ENCODE results near the gene PABPC3. TPM values are rescaled to one million over a fixed set of nuclear protein-coding genes. Genes with fewer than 3 reads are reported as not detected.

The PABPC3 gene
- total and polyA plus RNA-seq, 2 of the 4 experiments (the other 2 are of a cell fraction): 0.15 to 0.18 TPM

- 67% methylated on average over 10 of the region's 26 CpGs; no CpG with 5 or more reads in 1 of the 2 experiments for WGBS, 2 experiments (ENCODE audit: extremely low coverage in 2 of 2, insufficient read length in 1 of 2)
- Histone ChIP-seq H3K9ac (ENCODE audit: low read depth, low read length) (no peak overlapping the region), H3K9me1 (ENCODE audit: insufficient read depth, low read length) (no peaks in the 10 kb centered on the region), H3K4me2 (ENCODE audit: low read depth, low read length) (no peak overlapping the region), H3K4me3 (ENCODE audit: insufficient read depth, low read depth, low read length) (no peak overlapping the region), H4K20me1 (ENCODE audit: insufficient read depth, low read length) (no peaks in the 10 kb centered on the region), H3K4me1 (ENCODE audit: control insufficient read depth, insufficient read depth, low read length) (no peaks in the 10 kb centered on the region), H3K27ac (ENCODE audit: insufficient read depth, low read length) (no peak overlapping the region), H2BK20ac (ENCODE audit: low read depth, low read length) (no peak overlapping the region), H3K79me1 (ENCODE audit: low read depth in 1 of 2, low read length in 2 of 2) (no peaks in the 10 kb centered on the region), H3K27me3 (ENCODE audit: control insufficient read depth, insufficient read depth, low read length) (no peaks in the 10 kb centered on the region), H3K18ac (ENCODE audit: low read depth, low read length) (no peak overlapping the region), H4K5ac (ENCODE audit: low read depth, low read length) (no peak overlapping the region), H3K23ac (ENCODE audit: low read depth, low read length) (no peak overlapping the region), H2AFZ (replicated peaks; ENCODE audit: low read length, poor library complexity) (no peak overlapping the region), H3K36me3 (ENCODE audit: control insufficient read depth, insufficient read depth, low read length) (no peaks in the 10 kb centered on the region), H3K4ac (ENCODE audit: low read depth, low read length) (no peak overlapping the region), H2AK9ac (replicated peaks; ENCODE audit: low read depth, low read length, poor library complexity) (no peak overlapping the region), H3K9me3 (ENCODE audit: control insufficient read depth, insufficient read depth, low read length) (no peaks in the 10 kb centered on the region), H3K56ac (ENCODE audit: extremely low read depth, insufficient read depth, low read length) (no peak overlapping the region), H4K91ac (ENCODE audit: insufficient read depth, low read depth, low read length) (no peak overlapping the region), H2BK5ac (ENCODE audit: low read depth, low read length, poor library complexity, severe bottlenecking) (no peak overlapping the region), H3K14ac (replicated peaks; ENCODE audit: low read depth, low read length) (no peak overlapping the region), H2BK15ac (ENCODE audit: low read depth, low read length) (no peak overlapping the region), H2AK5ac (ENCODE audit: low read depth, low read length) (no peak overlapping the region), H4K8ac (ENCODE audit: low read depth in 2 of 2, low read length in 2 of 2) (no peak overlapping the region), H2BK120ac (ENCODE audit: low read depth, low read length) (no peak overlapping the region)
- ChIA-PET CTCF (no interaction called here), POLR2A (ENCODE audit: unreplicated experiment) (no interaction called here)
- intact Hi-C loops (cut with micrococcal nuclease) (no loop called here), in situ Hi-C loops (cut with MboI; ENCODE audit: low sequenced_read_pairs) (no loop called here), dilution Hi-C loops (cut with HindIII; ENCODE audit: low sequenced_read_pairs, unreplicated experiment) (no loop called here)
- ATAC-seq (ENCODE audit: low read depth) (no peak), DNase-seq (no peak)
- BruUV-seq (replicated peaks): no TSS peak
- TF ChIP-seq NFE2L2 (IDR thresholded peaks at IDR 0.05; ENCODE audit: low read depth, low read length) (no peak), RFX5 (IDR thresholded peaks at IDR 0.05; ENCODE audit: low read depth, low read length) (no peak), FOS (IDR thresholded peaks at IDR 0.05; ENCODE audit: low read depth, low read length) (no peak), ELK1 (IDR thresholded peaks at IDR 0.05; ENCODE audit: borderline replicate concordance, low read depth, low read length) (no peak), SMC3 (IDR thresholded peaks at IDR 0.05; ENCODE audit: low read depth, low read length) (no peak), MAFK (IDR thresholded peaks at IDR 0.05; ENCODE audit: low read depth, low read length) (no peak), POLR2A (IDR thresholded peaks at IDR 0.05; ENCODE audit: low read depth, low read length) (no peak), MAZ (IDR thresholded peaks at IDR 0.05; ENCODE audit: borderline replicate concordance, low read depth, low read length) (no peak), MXI1 (IDR thresholded peaks at IDR 0.05; ENCODE audit: borderline replicate concordance, low read depth, low read length) (no peak), BHLHE40 (IDR thresholded peaks at IDR 0.05; ENCODE audit: low read depth, low read length) (no peak), CEBPB (IDR thresholded peaks at IDR 0.05; ENCODE audit: low read depth, low read length) (no peak), RCOR1 (IDR thresholded peaks at IDR 0.05; ENCODE audit: insufficient replicate concordance, low read length) (no peak), CHD1 (IDR thresholded peaks at IDR 0.05; ENCODE audit: low read depth, low read length) (no peak), RAD21 (IDR thresholded peaks at IDR 0.05; ENCODE audit: low read length) (no peak)
- TF ChIP-seq, protein P1, sequence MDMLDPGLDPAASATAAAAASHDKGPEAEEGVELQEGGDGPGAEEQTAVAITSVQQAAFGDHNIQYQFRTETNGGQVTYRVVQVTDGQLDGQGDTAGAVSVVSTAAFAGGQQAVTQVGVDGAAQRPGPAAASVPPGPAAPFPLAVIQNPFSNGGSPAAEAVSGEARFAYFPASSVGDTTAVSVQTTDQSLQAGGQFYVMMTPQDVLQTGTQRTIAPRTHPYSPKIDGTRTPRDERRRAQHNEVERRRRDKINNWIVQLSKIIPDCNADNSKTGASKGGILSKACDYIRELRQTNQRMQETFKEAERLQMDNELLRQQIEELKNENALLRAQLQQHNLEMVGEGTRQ (IDR thresholded peaks at IDR 0.05; ENCODE audit: low read depth, low read length): no peak
- TF ChIP-seq, protein P2, sequence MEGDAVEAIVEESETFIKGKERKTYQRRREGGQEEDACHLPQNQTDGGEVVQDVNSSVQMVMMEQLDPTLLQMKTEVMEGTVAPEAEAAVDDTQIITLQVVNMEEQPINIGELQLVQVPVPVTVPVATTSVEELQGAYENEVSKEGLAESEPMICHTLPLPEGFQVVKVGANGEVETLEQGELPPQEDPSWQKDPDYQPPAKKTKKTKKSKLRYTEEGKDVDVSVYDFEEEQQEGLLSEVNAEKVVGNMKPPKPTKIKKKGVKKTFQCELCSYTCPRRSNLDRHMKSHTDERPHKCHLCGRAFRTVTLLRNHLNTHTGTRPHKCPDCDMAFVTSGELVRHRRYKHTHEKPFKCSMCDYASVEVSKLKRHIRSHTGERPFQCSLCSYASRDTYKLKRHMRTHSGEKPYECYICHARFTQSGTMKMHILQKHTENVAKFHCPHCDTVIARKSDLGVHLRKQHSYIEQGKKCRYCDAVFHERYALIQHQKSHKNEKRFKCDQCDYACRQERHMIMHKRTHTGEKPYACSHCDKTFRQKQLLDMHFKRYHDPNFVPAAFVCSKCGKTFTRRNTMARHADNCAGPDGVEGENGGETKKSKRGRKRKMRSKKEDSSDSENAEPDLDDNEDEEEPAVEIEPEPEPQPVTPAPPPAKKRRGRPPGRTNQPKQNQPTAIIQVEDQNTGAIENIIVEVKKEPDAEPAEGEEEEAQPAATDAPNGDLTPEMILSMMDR (conservative IDR thresholded peaks at IDR 0.05; ENCODE audit: low read depth, low read length): no peak
These were observed 27.1 kb upstream of the PABPC3 start for GRCh38 chr13:25068810-25069209.

Data from IMR-90 (cell line).